A549 (cell line): ENCODE data around the gene KIAA0513.

Source experiments
- BHLHE40 ChIP-seq: IDR thresholded peaks from 2 replicates; pipeline ENCODE4 v1.6.1; 2012; ENCODE audit warnings: low read depth, low read length, inconsistent platforms
- CHD2 ChIP-seq: fragments of 150-350 bp; IDR thresholded peaks from 2 replicates; pipeline ENCODE4 v1.6.1; 2014; ENCODE audit warnings: low read length; ENCODE audit not compliant: partially characterized antibody
- CTCF ChIP-seq: fragments of >200 bp; sonication (Bioruptor Twin); formaldehyde crosslinking; IDR thresholded peaks from 3 replicates; pipeline ENCODE4 v1.5.1; 2016
- ESRRA ChIP-seq: fragments of 150-350 bp; IDR thresholded peaks from 2 replicates; pipeline ENCODE4 v1.6.1; 2014; ENCODE audit warnings: mild to moderate bottlenecking, low read length, borderline replicate concordance
- GATA3 ChIP-seq: IDR thresholded peaks from 2 replicates; pipeline ENCODE4 v1.6.1; 2012; ENCODE audit warnings: borderline replicate concordance
- HES2 ChIP-seq: fragments of >200 bp; sonication (Bioruptor Twin); formaldehyde crosslinking; IDR thresholded peaks from 2 replicates; pipeline ENCODE4 v1.6.1; 2016
- HMGXB4 ChIP-seq: fragments of 250-450 bp; sonication (Bioruptor Pico); IDR thresholded peaks from 2 replicates; pipeline ENCODE4 v1.5.0; 2021; ENCODE audit warnings: mild to moderate bottlenecking, moderate library complexity, borderline replicate concordance
- JUN ChIP-seq, 2 experiments: fragments of >200 bp; sonication (Bioruptor Twin); formaldehyde crosslinking; IDR thresholded peaks; 2 replicates in 1 of 2; 3 replicates in 1 of 2; pipeline ENCODE4 v1.6.1; 2016 to 2017
- MAX ChIP-seq: IDR thresholded peaks from 2 replicates; pipeline ENCODE4 v1.6.1; 2012
- POLR2A ChIP-seq: IDR thresholded peaks from 2 replicates; pipeline ENCODE4 v1.6.1; 2012; ENCODE audit warnings: mild to moderate bottlenecking, low read length
- SMC3 ChIP-seq: fragments of >200 bp; sonication (Bioruptor Twin); formaldehyde crosslinking; IDR thresholded peaks from 3 replicates; pipeline ENCODE4 v1.6.1; 2018; ENCODE audit warnings: inconsistent platforms

DNA sequence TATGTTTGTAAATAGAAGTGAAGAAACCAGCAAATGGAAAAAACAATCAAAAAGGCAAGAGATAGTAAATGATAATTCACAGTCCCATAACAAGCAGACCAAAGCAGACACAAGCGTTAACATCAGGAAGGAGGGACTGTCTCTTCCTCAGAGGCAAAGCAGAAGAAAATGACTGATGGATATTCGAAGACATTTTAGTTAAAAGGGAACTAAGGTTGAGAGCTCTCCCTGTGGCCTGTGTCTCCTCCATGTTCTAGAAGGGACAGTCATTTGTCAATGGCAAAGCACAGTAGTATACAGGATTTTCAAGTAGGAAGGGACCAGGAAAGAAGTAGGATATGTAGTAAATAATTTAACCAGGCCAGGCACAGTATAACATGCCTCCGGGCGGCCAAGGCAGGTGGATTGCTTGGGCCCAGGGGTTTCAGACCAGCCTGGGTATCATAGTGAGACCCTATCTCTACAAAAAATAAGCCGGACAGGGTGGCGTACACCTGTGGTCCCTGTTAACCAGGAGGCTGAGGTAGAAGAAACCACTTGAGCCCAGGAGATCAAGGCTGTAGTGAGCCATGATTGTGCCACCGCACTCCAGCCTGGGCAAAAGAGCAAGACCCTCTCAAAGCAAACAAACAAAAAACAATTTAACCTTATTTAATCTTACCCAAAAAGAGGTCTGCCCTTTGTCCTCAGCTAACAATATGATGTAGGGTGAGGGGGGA, 19.9 kb upstream of the KIAA0513 start:
- TF ChIP-seq CTCF (no peak), JUN (IDR thresholded peaks at IDR 0.05) (no peak), POLR2A (no peak), MAX (no peak), GATA3 (no peak), ESRRA (no peak), HES2 (no peak), CHD2 (no peak), BHLHE40 (no peak), SMC3 (no peak), HMGXB4 (CRISPR knock-in tag) (no peak)
